Activated CD4-positive, alpha-beta T cell treated with anti-CD3 and anti-CD28 coated beads, Interleukin-2, amount 10 ng/mL, durations not matched to agents 7 days and 5 days (primary cell): ENCODE measurements around the gene TTLL11. TPM values are rescaled to one million over a fixed set of nuclear protein-coding genes. Genes with fewer than 3 reads are reported as not detected.
"Not testable (repeated sequence)": the region's sequence is repeated elsewhere in the genome, so short reads cannot be mapped to it uniquely, and the experiment has no call there.

Experiments used
- CTCF ChIA-PET: fragments of 350-600 bp; sonication (Branson Sonifier 250); formaldehyde crosslinking; loops from one replicate; lab custom pipeline; 2021; ENCODE audit warnings: antibody characterized with exemption; lab: Charles Lee
- POLR2A ChIA-PET: fragments of 350-600 bp; sonication (Branson Sonifier 250); formaldehyde crosslinking; loops from one replicate; lab custom pipeline; 2021; ENCODE audit warnings: antibody characterized with exemption; lab: Charles Lee
- DNase-seq: peaks from one replicate; pipeline ENCODE4 v3.0.0-alpha.2; 2020
- H3K27ac Mint-ChIP-seq: one replicate; pipeline ENCODE4 v1.8.0; 2021; ENCODE audit warnings: mild to moderate bottlenecking, moderate library complexity, mixed read lengths
- H3K27me3 Mint-ChIP-seq: one replicate; pipeline ENCODE4 v1.8.0; 2021; ENCODE audit warnings: mixed read lengths
- H3K36me3 Mint-ChIP-seq: one replicate; pipeline ENCODE4 v1.8.0; 2021; ENCODE audit warnings: low read depth, mixed read lengths
- H3K4me1 Mint-ChIP-seq: one replicate; pipeline ENCODE4 v1.8.0; 2021; ENCODE audit warnings: mixed read lengths
- H3K4me3 Mint-ChIP-seq: one replicate; pipeline ENCODE4 v1.8.0; 2021; ENCODE audit warnings: mild to moderate bottlenecking, moderate library complexity, mixed read lengths
- H3K9me3 Mint-ChIP-seq: one replicate; pipeline ENCODE4 v1.8.0; 2021; ENCODE audit warnings: mixed read lengths
- total RNA-seq, 2 experiments: library from RNA; stranded (reverse); gene quantifications; one replicate each; pipeline ENCODE4 v1.2.3, GENCODE V29; 2021

TTLL11 gene
- total RNA-seq, 2 experiments from 2014 or later: 2.6 to 3.1 TPM

DNA sequence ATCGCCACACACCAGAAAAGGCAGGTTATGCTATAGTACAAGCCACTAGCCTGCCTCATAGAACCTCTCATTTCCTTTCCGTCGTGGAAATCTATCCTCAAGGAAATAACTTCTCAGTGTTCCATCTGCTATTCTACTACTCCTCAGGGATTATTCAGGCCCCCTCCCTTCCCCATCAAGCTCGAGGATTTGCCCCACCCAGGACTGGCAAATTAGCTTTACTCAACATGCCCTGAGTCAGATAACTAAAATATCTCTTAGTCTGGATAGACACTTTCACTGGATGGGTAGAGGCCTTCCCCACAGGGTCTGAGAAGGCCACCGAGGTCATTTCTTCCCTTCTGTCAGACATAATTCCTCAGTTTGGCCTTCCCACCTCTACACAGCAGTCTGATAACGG is 298.8 kb downstream of the TTLL11 start:
- POLR2A ChIA-PET, H3K27me3 Mint-ChIP-seq, H3K9me3 Mint-ChIP-seq, H3K36me3 Mint-ChIP-seq, H3K27ac Mint-ChIP-seq, H3K4me3 Mint-ChIP-seq, H3K4me1 Mint-ChIP-seq, CTCF ChIA-PET, DNase-seq: not testable (repeated sequence)

DNA sequence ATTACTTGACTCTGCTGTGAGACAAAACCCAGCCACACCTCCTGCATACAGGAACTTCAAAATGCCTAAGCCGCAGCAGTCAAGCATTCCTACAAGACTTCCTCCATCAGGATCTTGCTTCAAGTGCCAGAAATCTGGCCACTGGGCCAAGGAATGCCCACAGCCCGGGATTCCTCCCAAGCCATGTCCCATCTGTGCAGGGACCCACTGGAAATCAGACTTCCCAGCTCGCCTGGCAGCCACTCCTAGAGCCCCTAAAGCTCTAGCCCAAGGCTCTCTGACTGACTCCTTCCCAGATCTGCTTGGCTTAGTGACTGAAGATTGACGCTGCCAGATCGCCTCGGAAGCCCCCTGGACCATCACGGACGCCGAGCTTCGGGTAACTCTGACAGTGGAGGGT is 300.6 kb downstream of the TTLL11 start:
- H3K4me3 Mint-ChIP-seq, H3K9me3 Mint-ChIP-seq, DNase-seq, H3K27me3 Mint-ChIP-seq, H3K27ac Mint-ChIP-seq, H3K4me1 Mint-ChIP-seq, H3K36me3 Mint-ChIP-seq, POLR2A ChIA-PET: not testable (repeated sequence)
- CTCF ChIA-PET: interaction anchor here (0.7 kb wide), 1 partner anchor 49 kb away, joined by 3 read pairs; no protein-coding TSS in a partner anchor

DNA sequence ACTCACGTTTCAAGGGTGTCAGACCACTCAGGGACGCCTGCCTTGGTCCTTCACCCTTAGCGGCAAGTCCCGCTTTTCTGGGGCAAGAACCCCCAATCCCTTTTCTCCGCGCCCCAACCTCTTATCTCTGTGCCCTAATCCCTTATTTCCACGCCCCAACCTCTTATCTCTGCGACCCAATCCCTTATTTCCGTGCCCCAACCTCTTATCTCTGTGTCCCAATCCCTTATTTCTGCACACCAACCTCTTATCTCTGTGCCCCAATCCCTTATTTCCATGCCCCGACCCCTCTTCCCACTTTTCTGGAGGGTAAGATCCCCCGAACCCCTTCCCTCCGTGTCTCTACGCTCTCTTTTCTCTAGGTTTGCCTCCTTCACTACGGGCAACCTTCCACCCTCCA is 302.3 kb downstream of the TTLL11 start:
- Mint-ChIP-seq H3K4me3 (no peak overlapping the region), H3K27me3 (no peaks in the 10 kb centered on the region), H3K36me3 (no peaks in the 10 kb centered on the region), H3K27ac (no peak overlapping the region), H3K9me3 (no peaks in the 10 kb centered on the region), H3K4me1 (peaks cover 2% of the 10 kb centered on the region)
- no peak for DNase-seq
- POLR2A ChIA-PET: no interaction called here
- CTCF ChIA-PET: no interaction called here

DNA sequence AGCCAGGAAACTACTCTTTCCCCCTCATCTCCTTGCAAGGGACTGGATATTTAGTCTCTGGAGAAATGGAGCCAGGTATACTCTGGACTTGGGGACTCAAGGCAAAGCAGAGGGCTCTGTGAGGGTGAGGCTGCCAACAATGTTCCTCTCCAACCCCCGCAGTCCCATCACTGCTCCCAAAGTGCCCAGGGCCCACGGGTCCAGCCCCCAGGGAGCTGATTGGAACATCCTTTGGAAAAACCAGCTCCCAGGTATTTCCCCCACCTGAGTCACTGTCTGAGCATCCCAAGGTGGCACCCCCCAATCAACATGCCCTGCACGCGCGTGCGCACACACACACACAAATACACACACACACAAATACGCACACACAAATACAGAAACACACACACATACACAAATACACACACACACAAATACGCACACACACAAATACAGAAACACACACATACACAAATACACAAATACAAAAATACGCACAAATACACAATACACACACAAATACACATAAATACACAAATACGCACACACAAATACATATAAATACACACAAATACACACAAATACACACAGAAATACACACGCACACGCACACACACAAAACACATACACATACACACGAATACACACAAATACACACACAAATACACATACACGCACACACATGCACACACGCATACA is 304.3 kb downstream of the TTLL11 start:
- POLR2A ChIA-PET: no interaction called here
- no peaks in the 10 kb centered on the region for H3K9me3 Mint-ChIP-seq

DNA sequence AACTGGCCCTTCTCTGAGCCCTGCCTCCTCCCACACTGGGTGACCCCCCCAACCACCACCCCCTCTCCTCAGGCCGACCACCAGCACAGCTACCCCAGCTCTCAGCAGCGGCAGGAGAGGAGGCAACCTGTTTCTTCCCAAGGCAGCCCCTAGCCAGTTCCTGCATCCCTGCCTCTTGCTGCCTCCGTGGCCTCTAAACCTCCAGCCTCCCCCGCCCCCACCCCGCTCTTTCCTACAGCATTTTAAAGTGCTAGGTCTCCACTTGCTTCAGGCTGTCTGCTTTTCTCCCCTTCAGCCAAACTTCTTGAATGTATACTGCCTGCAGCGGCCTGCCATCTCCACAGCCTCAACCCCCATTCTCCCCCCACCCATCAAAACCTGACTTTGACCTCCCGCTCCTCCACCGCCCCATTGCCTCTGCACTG is 306.1 kb downstream of the TTLL11 start:
- POLR2A ChIA-PET: no interaction called here
- Mint-ChIP-seq H3K9me3 (no peaks in the 10 kb centered on the region), H3K4me1 (peaks cover 24% of the 10 kb centered on the region), H3K27ac (peak overlapping the region; percentile 32), H3K4me3 (no peak overlapping the region), H3K36me3 (no peaks in the 10 kb centered on the region), H3K27me3 (no peaks in the 10 kb centered on the region)
- CTCF ChIA-PET: no interaction called here
- no peak for DNase-seq

More for the DNA sequence above, 304.3 kb downstream of the TTLL11 start:
- H3K4me3 Mint-ChIP-seq: no peak overlapping the region
- no peaks in the 10 kb centered on the region for H3K27me3 Mint-ChIP-seq
- H3K4me1 Mint-ChIP-seq: peaks cover 15% of the 10 kb centered on the region
- CTCF ChIA-PET: no interaction called here
- no peak overlapping the region for H3K27ac Mint-ChIP-seq
- no peak for DNase-seq
- H3K36me3 Mint-ChIP-seq: no peaks in the 10 kb centered on the region

DNA sequence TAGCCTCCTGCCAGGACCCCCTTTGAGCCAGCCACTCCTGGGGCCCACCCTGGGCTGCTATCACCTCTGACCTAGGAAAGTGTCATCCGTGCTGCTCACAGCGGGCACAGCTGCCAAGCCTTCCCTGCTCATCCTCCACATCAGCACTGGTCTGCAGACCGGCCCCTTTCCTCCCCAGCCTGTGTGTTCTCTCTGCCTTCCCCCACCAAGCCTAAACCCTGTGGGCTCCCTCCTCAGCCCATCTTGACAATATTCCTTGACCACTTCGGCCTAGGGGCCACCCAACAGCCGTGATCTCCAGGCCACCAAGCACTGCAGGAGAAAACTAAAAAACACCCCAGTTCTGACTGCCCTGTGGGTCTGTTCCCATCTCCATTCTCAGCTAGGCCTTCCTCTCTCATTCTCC is 306.6 kb downstream of the TTLL11 start:
- Mint-ChIP-seq H3K27ac (no peak overlapping the region), H3K36me3 (no peaks in the 10 kb centered on the region), H3K4me1 (peaks cover 24% of the 10 kb centered on the region), H3K9me3 (no peaks in the 10 kb centered on the region), H3K4me3 (no peak overlapping the region), H3K27me3 (no peaks in the 10 kb centered on the region)
- POLR2A ChIA-PET: no interaction called here
- CTCF ChIA-PET: interaction anchor here (0.7 kb wide), 1 partner anchor 106 kb away, joined by 3 read pairs; no protein-coding TSS in a partner anchor
- DNase-seq: no peak

DNA sequence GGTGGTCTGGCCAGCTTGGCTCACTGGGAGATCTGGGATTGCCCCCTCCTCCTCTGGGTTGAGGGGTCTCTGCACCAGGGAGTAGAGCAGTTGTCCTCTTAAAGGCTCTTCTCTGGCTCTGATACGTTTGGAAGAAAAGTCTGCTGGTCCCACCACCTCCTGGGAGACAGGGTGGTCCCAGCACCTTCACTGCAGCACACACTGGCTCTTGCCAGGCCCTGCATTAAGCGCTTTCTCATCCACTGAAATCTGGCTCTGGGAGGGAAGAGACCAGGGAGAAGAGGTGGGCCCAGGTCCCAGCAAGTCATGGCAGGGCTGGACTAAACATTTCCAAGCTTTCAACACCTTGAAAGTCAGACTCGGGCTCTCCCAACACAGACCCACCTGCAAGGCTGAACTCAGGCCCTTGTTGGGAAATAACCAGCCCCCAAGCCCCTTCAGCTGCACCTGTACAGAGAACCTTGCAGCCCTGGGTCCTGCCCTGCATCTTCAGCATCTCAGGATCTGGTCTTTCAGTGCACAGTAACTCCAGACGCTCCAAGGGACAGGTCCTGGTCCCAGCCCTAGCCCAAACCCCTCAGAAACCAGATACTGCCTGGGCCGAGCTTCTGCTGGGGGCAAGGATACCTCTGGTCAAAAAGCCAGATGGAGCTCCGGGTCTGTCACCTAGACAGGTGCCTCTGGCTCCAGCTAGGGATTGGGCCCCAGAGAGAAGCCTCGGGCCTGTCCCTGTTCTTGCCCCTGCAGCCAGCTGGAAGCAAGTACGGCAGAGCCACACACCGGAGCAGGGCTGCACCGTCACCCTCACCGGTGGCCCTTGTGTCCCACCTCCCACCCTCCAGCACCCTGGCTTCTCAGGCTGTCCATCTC is 307.2 kb downstream of the TTLL11 start:
- H3K4me1 Mint-ChIP-seq: peaks cover 24% of the 10 kb centered on the region
- no peaks in the 10 kb centered on the region for H3K27me3 Mint-ChIP-seq
- peak overlapping the region; percentile 69 for H3K27ac Mint-ChIP-seq
- DNase-seq: no peak
- POLR2A ChIA-PET: interaction anchor here (0.6 kb wide), 1 partner anchor 696 kb away, joined by 3 read pairs; no protein-coding TSS in a partner anchor
- no peak overlapping the region for H3K4me3 Mint-ChIP-seq
- no peaks in the 10 kb centered on the region for H3K9me3 Mint-ChIP-seq
- CTCF ChIA-PET: interaction anchor here (0.7 kb wide), 1 partner anchor 105 kb away, joined by 3 read pairs; no protein-coding TSS in a partner anchor
- H3K36me3 Mint-ChIP-seq: no peaks in the 10 kb centered on the region

DNA sequence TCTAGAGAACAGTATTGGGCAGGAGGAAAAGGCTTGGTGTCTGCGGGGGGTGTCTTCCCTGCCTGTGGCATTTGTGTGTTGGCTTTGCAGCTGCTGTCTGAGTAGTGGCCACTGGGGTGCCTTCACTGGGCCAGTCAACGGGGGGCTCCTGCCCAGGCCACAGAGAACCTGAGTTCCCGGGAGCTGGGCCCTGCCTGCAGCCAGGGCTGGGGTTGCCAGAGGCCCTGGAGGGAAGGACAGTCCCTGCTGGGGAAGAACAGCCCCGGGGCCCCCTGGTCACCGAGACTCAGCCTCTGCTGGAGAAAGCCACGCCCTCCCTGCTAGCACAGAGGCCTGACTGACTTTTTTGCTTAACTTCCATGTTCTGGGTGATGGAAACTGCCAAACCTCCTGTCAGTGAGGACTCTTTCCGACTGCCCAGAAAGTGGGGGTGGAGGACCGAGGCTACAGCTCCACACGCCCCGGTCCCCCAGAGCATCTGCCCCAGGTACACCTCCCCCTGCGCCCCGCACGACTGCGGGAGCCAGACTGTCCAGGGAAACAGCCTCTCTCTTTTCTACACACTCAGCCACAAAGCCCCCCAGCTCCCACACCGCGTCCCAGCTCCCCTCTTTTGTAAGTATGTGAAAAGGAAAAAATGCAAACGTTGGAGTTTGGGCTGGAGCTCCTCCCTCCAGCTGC is 308.2 kb downstream of the TTLL11 start:
- DNase-seq: no peak
- POLR2A ChIA-PET: interaction anchor here (0.6 kb wide), 1 partner anchor 694 kb away, joined by 3 read pairs; no protein-coding TSS in a partner anchor
- H3K9me3 Mint-ChIP-seq: no peaks in the 10 kb centered on the region
- H3K4me3 Mint-ChIP-seq: peak overlapping the region; percentile 31
- peaks cover 24% of the 10 kb centered on the region for H3K4me1 Mint-ChIP-seq
- H3K36me3 Mint-ChIP-seq: no peaks in the 10 kb centered on the region
- H3K27ac Mint-ChIP-seq: peak overlapping the region; percentile 85
- CTCF ChIA-PET: interaction anchor here (1.1 kb wide), 1 partner anchor 15 kb away, joined by 3 read pairs; no protein-coding TSS in a partner anchor
- H3K27me3 Mint-ChIP-seq: no peaks in the 10 kb centered on the region

DNA sequence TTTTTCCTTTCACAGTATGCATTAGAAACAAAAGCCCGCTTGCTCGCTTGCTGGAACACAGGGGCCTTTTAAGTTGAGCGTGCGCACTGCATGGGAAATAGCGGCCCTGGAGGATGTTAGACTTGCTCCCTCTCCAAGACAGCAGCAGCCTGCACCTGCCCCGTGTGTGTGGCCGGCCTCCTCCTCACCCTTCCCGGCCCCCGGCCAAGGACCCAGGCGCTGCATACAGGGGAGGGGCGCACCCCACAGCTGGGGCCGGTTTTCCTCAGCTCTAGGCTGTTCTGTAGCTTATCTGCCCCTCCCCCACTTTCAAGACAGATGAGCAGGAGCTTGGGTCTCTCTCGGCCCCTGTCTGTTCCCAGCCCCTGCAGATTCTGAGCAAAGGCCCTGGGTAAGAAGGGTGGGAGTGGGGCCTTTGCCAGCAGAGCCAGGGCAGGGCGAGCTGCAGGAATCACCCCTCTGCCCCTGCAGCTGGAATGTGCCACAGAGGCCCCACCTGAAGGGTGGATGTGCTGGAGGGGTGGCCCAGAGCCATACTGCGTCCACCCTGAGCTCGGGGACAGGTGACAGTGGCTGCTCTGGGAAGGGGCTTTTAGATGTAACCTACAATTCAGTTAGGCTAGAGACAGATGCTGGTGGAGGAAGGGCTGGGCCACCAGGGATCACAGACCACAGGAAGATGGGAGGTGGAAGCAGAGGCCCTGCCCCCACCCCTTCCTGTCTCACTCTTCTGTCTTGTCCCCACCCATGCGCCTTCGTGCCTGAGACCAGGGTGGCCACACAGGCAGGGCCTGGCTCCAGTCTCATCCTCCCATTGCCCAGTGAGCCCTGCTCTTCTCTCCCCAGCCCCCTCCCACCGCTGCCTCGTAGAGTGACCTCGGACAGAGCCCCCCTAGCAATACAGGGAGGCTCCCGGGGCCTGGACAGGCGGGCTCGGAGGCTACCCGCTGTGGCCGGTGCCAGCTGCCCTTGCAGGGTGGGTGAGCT is 309.3 kb downstream of the TTLL11 start:
- H3K4me3 Mint-ChIP-seq: peak overlapping the region; percentile 37
- CTCF ChIA-PET: interaction anchor here (1.1 kb wide), 1 partner anchor 17 kb away, joined by 3 read pairs; no protein-coding TSS in a partner anchor
- DNase-seq: peak; percentile 55
- POLR2A ChIA-PET: no interaction called here
- no peaks in the 10 kb centered on the region for H3K36me3 Mint-ChIP-seq
- H3K27ac Mint-ChIP-seq: peak overlapping the region; percentile 85
- no peaks in the 10 kb centered on the region for H3K9me3 Mint-ChIP-seq
- peaks cover 2% of the 10 kb centered on the region for H3K27me3 Mint-ChIP-seq
- peaks cover 24% of the 10 kb centered on the region for H3K4me1 Mint-ChIP-seq

DNA sequence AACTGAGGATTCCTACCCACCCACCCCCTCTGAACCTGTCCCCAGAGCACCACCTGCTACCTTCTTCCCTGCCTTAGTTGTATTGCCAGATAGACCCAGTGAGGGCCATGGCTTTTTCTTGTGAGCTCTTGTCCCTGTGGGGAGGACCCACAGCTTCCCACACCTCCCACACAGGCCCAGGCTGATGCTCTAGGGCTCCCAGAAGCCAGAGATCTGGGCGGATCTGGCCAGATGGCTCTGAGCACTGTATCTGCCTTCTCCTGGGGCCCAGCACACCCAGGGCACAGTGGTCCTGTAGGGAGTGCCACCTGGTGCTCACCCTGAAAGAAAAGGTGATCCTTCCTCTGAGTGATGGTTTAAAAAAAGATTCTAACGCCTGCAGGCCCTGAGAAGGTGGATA is 310.0 kb downstream of the TTLL11 start:
- DNase-seq: no peak
- Mint-ChIP-seq H3K9me3 (no peaks in the 10 kb centered on the region), H3K4me1 (peaks cover 24% of the 10 kb centered on the region), H3K4me3 (no peak overlapping the region), H3K27me3 (peaks cover 3% of the 10 kb centered on the region), H3K27ac (peak overlapping the region; percentile 85), H3K36me3 (no peaks in the 10 kb centered on the region)
- CTCF ChIA-PET: no interaction called here
- POLR2A ChIA-PET: no interaction called here

DNA sequence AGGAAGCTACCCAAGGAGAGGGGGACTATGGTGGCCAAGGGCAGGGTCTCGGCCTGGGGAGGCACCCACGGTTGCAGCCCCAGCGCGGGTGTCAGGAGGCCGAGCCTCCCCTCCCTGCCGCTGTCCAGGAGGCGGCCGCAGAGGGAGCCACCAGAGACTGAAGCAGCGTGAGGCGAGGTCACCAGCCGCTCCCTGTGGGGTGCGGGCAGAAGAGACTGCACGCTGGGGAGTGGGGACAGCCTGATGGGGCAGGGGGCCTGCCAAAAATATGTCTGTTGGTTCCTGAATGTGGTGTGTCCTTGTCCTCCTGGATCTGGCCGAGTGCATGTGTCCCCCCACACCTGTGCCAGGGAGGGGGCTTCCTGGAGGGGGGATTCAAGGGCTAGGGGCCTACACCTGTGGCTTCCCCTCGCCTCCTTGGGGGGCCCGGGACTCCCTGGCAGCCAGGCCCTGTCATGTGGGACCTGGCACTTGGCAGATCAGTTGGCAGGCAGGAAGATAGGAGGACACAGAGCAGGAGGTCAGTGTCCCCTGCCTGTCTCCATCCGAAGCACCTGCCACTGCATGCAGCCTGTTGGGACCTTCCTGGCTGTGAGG is 310.5 kb downstream of the TTLL11 start:
- no peak for DNase-seq
- H3K4me3 Mint-ChIP-seq: no peak overlapping the region
- no peaks in the 10 kb centered on the region for H3K9me3 Mint-ChIP-seq
- no peaks in the 10 kb centered on the region for H3K36me3 Mint-ChIP-seq
- ChIA-PET POLR2A (no interaction called here), CTCF (no interaction called here)
- peak overlapping the region; percentile 85 for H3K27ac Mint-ChIP-seq
- H3K27me3 Mint-ChIP-seq: peaks cover 3% of the 10 kb centered on the region
- H3K4me1 Mint-ChIP-seq: peaks cover 24% of the 10 kb centered on the region
